HEK293 (cell line): ENCODE data around the gene HOXA10.

Source experiments
- CTCF ChIP-seq: fragments of 450-650 bp; formaldehyde crosslinking; IDR thresholded peaks from 2 replicates; pipeline ENCODE4 v1.5.1; 2016; ENCODE audit warnings: missing biosample characterization, missing genetic modification characterization
- REST ChIP-seq: fragments of 450-650 bp; formaldehyde crosslinking; IDR thresholded peaks from 2 replicates; pipeline ENCODE4 v1.5.1; 2016; ENCODE audit warnings: missing biosample characterization, missing genetic modification characterization
- ZNF138 ChIP-seq: fragments of 450-650 bp; formaldehyde crosslinking; IDR thresholded peaks from 2 replicates; pipeline ENCODE4 v1.5.1; 2016; ENCODE audit warnings: missing biosample characterization, missing genetic modification characterization, borderline replicate concordance
- ZNF394 ChIP-seq: fragments of 450-650 bp; formaldehyde crosslinking; IDR thresholded peaks from 2 replicates; pipeline ENCODE4 v1.5.1; 2016; ENCODE audit warnings: missing biosample characterization, missing genetic modification characterization, mild to moderate bottlenecking, moderate library complexity, borderline replicate concordance
- ZNF704 ChIP-seq: fragments of 450-650 bp; formaldehyde crosslinking; IDR thresholded peaks from 2 replicates; pipeline ENCODE4 v1.5.1; 2016; ENCODE audit warnings: missing biosample characterization, missing genetic modification characterization

DNA sequence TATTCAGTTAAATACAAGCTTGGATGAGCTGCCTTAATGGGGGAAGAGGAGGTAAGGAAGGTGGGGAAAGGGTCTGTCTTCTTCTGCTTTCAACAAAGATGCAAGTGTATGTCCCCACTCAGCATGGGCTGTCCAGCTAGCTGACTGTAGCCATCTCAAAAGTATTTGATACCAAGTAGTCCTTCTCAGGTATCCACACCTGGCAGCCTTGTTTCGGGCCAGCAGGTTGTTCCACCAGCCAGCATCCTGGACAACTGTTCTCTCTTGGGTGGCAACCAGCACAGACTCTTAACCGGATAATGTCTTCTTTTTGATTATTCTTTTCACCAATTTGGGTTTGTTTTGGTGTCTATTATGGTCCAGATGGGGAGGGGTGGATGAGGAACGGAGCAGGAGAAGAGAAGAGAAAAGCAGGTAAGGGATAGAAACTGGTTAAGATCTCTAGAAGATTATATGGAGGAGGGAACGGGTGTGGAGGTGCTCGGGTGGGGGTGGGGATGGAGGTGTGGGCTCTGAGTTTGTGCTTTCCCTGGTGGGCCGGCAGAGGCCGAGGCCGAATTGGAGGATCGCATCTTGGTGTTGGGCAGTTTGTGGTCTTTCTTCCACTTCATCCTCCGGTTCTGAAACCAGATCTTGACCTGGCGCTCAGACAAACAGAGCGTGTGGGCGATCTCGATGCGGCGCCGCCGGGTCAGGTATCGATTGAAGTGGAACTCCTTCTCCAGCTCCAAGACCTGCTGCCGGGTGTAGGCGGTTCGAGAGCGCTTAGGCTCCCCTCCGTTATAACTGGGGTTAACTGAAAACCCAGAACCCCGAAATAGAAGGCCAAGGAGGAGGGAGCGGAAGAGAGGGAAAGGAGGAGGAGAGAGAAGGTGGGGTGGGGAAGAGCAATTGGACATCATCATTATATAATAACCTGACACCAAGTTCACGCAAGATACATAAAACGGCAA, 45.1 kb downstream of the HOXA10 start:
- no peak for TF ChIP-seq CTCF (tag by site-specific recombination)
- no peak for TF ChIP-seq ZNF394
- peak; percentile 19; the same call in 1 of the 2 replicates for TF ChIP-seq REST (tag by site-specific recombination)
- no peak for TF ChIP-seq ZNF138 (tag by site-specific recombination)
- TF ChIP-seq ZNF704 (tag by site-specific recombination): no peak
